ENCODE data around the gene GNAS-AS1. TPM values are rescaled to one million over a fixed set of nuclear protein-coding genes. Genes with fewer than 3 reads are reported as not detected.

GNAS-AS1 gene
- total RNA-seq, 3 donors from 2014 or later: 0.48 to 1.5 (median 0.98) TPM

DNA sequence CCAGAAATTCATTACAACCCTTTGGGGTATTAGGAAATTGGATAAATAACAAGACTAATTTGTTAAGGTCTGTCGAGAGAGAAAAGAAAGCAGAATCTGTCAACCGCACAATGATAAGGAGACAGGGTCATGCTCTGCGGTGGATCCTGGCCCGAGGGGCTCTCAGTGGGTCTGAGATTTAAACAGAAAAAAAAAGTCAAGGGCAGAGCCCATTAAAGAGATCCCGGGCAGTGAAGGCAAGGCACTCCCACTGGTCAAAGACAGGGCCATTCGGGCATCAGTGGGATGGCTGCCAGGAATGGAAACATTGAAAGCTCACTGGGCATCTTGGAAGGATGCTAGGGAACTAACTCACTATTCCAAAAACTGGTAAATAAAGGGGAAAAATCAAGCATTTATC is 77.9 kb downstream of the GNAS-AS1 start:
- no peak overlapping the region for H3K27ac ChIP-seq
- intact Hi-C loops (cut with DNase I; ENCODE audit: low total_unique reads): no loop called here
- no peaks in the 10 kb centered on the region for H3K9me3 ChIP-seq
- TF ChIP-seq POLR2A (IDR thresholded peaks at IDR 0.05) (no peak), POLR2AphosphoS5 (IDR thresholded peaks at IDR 0.05) (no peak)
- TF ChIP-seq, protein P1, sequence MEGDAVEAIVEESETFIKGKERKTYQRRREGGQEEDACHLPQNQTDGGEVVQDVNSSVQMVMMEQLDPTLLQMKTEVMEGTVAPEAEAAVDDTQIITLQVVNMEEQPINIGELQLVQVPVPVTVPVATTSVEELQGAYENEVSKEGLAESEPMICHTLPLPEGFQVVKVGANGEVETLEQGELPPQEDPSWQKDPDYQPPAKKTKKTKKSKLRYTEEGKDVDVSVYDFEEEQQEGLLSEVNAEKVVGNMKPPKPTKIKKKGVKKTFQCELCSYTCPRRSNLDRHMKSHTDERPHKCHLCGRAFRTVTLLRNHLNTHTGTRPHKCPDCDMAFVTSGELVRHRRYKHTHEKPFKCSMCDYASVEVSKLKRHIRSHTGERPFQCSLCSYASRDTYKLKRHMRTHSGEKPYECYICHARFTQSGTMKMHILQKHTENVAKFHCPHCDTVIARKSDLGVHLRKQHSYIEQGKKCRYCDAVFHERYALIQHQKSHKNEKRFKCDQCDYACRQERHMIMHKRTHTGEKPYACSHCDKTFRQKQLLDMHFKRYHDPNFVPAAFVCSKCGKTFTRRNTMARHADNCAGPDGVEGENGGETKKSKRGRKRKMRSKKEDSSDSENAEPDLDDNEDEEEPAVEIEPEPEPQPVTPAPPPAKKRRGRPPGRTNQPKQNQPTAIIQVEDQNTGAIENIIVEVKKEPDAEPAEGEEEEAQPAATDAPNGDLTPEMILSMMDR (IDR thresholded peaks at IDR 0.05): no peak
- peaks cover 0 to 34% of the 10 kb centered on the region in 2 donors for H3K27me3 ChIP-seq
- DNase-seq (ENCODE audit: low spot score in 2 of 2): no peak
- no peaks in the 10 kb centered on the region for H3K4me1 ChIP-seq
- no peaks in the 10 kb centered on the region for H3K36me3 ChIP-seq
- H3K4me3 ChIP-seq: no peak overlapping the region

Other genes starting within 250 kb of the GNAS-AS1 start
- gene STX16, start 199.6 kb downstream of the GNAS-AS1 start, total RNA-seq: 10 to 100 TPM; 54.4 to 76.5 (median 74.4) TPM
- gene NPEPL1, start 158.1 kb downstream of the GNAS-AS1 start, total RNA-seq: 10 to 100 TPM; 26.8 to 35.7 (median 30.8) TPM
- gene GNAS, start 1.8 kb upstream of the GNAS-AS1 start, total RNA-seq: 100 to 1,000 TPM; 448 to 714 (median 570) TPM
- 10 to 100 TPM; 50.1 to 78.7 (median 77.7) TPM for gene NELFCD, start 130.4 kb upstream of the GNAS-AS1 start, total RNA-seq
- gene CTSZ, start 156.4 kb upstream of the GNAS-AS1 start, total RNA-seq: 100 to 1,000 TPM; 135 to 238 (median 181) TPM
- gene TUBB1, start 168.5 kb upstream of the GNAS-AS1 start, total RNA-seq: under 1 TPM in 1 of 3 donors, not detected in 2; 0.16 TPM
- gene ATP5F1E, start 181.4 kb upstream of the GNAS-AS1 start, total RNA-seq: 10 to 100 TPM; 25.6 to 36.4 (median 31.4) TPM
- gene PRELID3B, start 191.9 kb upstream of the GNAS-AS1 start, total RNA-seq: 10 to 100 TPM; 43.7 to 55.4 (median 52.4) TPM